AML-193 (cell line): ENCODE measurements around the gene TFDP1.

ENCODE experiments used
- DNase-seq, 2 experiments: peaks; one replicate each; lab custom pipeline; 2025; lab: John Stamatoyannopoulos, UW

Gene TFDP1

GRCh38 chr13:113651511-113652403 lies 67.2 kb downstream of the TFDP1 start:
- DNase-seq = no peak

GRCh38 chr13:113652404-113653263 lies 68.1 kb downstream of the TFDP1 start:
- no peak for DNase-seq

- DNase-seq = no peak
Measured at GRCh38 chr13:113653264-113654174, 69.0 kb downstream of the TFDP1 start.

GRCh38 chr13:113654175-113654560 lies 69.6 kb downstream of the TFDP1 start:
- no peak for DNase-seq

- DNase-seq = no peak
Measured at GRCh38 chr13:113654591-113655345, 70.2 kb downstream of the TFDP1 start.

GRCh38 chr13:113655346-113656002 lies 70.9 kb downstream of the TFDP1 start:
- DNase-seq = no peak

GRCh38 chr13:113656003-113656588 lies 71.5 kb downstream of the TFDP1 start:
- DNase-seq = no peak

GRCh38 chr13:113656831-113657671 lies 72.5 kb downstream of the TFDP1 start:
- no peak for DNase-seq

- no peak for DNase-seq
Measured at GRCh38 chr13:113657851-113658741, 73.5 kb downstream of the TFDP1 start, which contains the start of gene ATP4B. TSS of gene ATP4B (minus strand) at chr13:113658198. CDS start at chr13:113658144, 54 bp downstream.

- no peak for DNase-seq
Measured at GRCh38 chr13:113658836-113659235, 74.3 kb downstream of the TFDP1 start.

GRCh38 chr13:113659337-113659736 lies 74.8 kb downstream of the TFDP1 start:
- DNase-seq = no peak

GRCh38 chr13:113660066-113660465 lies 75.5 kb downstream of the TFDP1 start:
- no peak for DNase-seq

- no peak for DNase-seq
Measured at GRCh38 chr13:113661509-113661908, 77.0 kb downstream of the TFDP1 start.

- DNase-seq = no peak
Measured at GRCh38 chr13:113663934-113664333, 79.4 kb downstream of the TFDP1 start.

GRCh38 chr13:113664751-113665596 lies 80.4 kb downstream of the TFDP1 start:
- DNase-seq = no peak

GRCh38 chr13:113665597-113666328 lies 81.2 kb downstream of the TFDP1 start:
- no peak for DNase-seq

- DNase-seq = no peak
Measured at GRCh38 chr13:113666329-113666670, 81.7 kb downstream of the TFDP1 start.
